ENCODE results near the gene IGFL4. TPM values are rescaled to one million over a fixed set of nuclear protein-coding genes. Genes with fewer than 3 reads are reported as not detected.

IGFL4 gene
- total RNA-seq, 4 donors from 2014 or later, result 1.4 to 10.6 (median 5.5) TPM

- Histone ChIP-seq H3K9me3 (no peaks in the 10 kb centered on the region), H3K27me3 (peaks cover 16% of the 10 kb centered on the region), H3K27ac (no peak overlapping the region), H3K4me3 (no peak overlapping the region), H3K36me3 (no peaks in the 10 kb centered on the region), H3K4me1 (no peaks in the 10 kb centered on the region)
- TF ChIP-seq EP300 (IDR thresholded peaks at IDR 0.05) (no peak), POLR2A (IDR thresholded peaks at IDR 0.05) (no peak), POLR2AphosphoS5 (IDR thresholded peaks at IDR 0.05) (no peak), CTCF (IDR thresholded peaks at IDR 0.05) (no peak)
- 56% methylated on average over 4 of the region's 4 CpGs for WGBS
- no peak for DNase-seq (ENCODE audit: low spot score in 2 of 2)
Observed at GRCh38 chr19:46052896-46053295, 12.1 kb upstream of the IGFL4 start.

- H3K27me3 ChIP-seq, result peaks cover 23% of the 10 kb centered on the region
- no peak overlapping the region for H3K4me3 ChIP-seq
- no peaks in the 10 kb centered on the region for H3K4me1 ChIP-seq
- TF ChIP-seq EP300 (IDR thresholded peaks at IDR 0.05) (no peak), POLR2A (IDR thresholded peaks at IDR 0.05) (no peak)
- H3K36me3 ChIP-seq, result no peaks in the 10 kb centered on the region
- 55% methylated on average over 7 of the region's 7 CpGs for WGBS
- DNase-seq (ENCODE audit: low spot score in 2 of 2), result no peak
- no peaks in the 10 kb centered on the region for H3K9me3 ChIP-seq
- no peak overlapping the region for H3K27ac ChIP-seq
Observed at GRCh38 chr19:46049597-46049996, 8.8 kb upstream of the IGFL4 start.

GRCh38 chr19:46043519-46043918 lies 2.7 kb upstream of the IGFL4 start:
- Histone ChIP-seq H3K27ac (no peak overlapping the region), H3K4me3 (no peak overlapping the region), H3K4me1 (peaks cover 20% of the 10 kb centered on the region), H3K36me3 (no peaks in the 10 kb centered on the region), H3K9me3 (no peaks in the 10 kb centered on the region), H3K27me3 (peaks cover 29% of the 10 kb centered on the region)
- no peak for TF ChIP-seq CTCF (IDR thresholded peaks at IDR 0.05)
- TF ChIP-seq POLR2AphosphoS5 (IDR thresholded peaks at IDR 0.05), result no peak
- TF ChIP-seq EP300 (IDR thresholded peaks at IDR 0.05), result no peak
- TF ChIP-seq POLR2A (IDR thresholded peaks at IDR 0.05), result no peak
- WGBS, result 97% methylated on average over 1 of the region's 1 CpG
- DNase-seq (ENCODE audit: low spot score in 2 of 2), result no peak

DNA sequence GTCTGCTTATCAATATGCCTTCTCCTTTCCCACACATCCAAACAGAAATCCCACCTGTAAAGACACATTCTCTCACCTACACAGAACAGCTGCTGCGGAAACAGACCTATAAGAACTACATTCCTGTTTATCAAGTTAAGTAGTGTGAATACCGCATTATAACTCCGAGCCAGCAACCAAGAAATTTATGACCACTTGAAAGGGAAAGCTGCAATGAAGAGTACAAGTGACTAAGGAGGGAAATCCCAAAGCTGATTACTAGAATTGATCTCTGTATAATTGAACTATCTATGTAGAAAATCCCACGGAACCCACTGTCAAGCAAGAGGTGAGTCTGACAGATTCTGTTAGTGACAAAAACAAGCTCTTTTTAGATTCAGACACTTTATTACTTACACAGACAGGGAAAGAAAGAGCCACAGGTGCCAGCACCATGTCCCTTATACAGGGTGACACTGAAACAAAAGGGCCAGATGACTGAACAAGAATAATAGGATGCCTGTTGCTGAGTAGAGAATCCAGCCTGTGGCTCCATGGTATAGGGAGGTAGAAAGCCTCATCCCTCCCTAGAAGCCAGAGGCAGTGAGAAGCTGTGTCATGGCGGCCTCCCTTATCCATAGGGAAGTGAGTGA lies 1.6 kb upstream of the IGFL4 start:
- peaks cover 29% of the 10 kb centered on the region for H3K27me3 ChIP-seq
- DNase-seq (ENCODE audit: low spot score in 2 of 2), result no peak
- 51% methylated on average over 5 of the region's 5 CpGs for WGBS
- peaks cover 20% of the 10 kb centered on the region for H3K4me1 ChIP-seq
- H3K4me3 ChIP-seq, result no peak overlapping the region
- H3K36me3 ChIP-seq, result no peaks in the 10 kb centered on the region
- no peaks in the 10 kb centered on the region for H3K9me3 ChIP-seq
- H3K27ac ChIP-seq, result no peak overlapping the region
- no peak for TF ChIP-seq POLR2AphosphoS5 (IDR thresholded peaks at IDR 0.05)
- TF ChIP-seq EP300 (IDR thresholded peaks at IDR 0.05), result no peak
- no peak for TF ChIP-seq POLR2A (IDR thresholded peaks at IDR 0.05)
- TF ChIP-seq CTCF (IDR thresholded peaks at IDR 0.05), result no peak

DNA sequence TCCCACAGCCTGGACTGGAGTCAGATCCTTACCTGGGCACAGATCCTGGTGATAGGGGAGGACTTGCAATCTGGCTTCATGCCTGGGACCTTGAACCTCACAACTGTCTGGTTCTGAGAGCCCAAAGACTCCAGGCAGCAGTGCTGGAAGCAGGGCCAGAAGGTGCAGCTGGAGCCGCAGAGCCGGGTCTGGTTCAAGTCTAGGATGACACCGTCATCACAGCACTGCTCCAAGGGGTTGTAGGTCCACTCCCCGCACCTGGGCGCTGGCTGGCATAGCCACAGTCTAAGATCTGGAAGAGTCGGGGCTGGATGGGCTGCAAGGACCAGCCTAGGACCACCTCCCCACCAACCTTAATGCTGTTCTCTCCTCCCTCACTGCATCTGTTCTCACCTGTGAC lies 677 bp downstream of the IGFL4 start:
- H3K27ac ChIP-seq, result no peak overlapping the region
- TF ChIP-seq EP300 (IDR thresholded peaks at IDR 0.05) (no peak), POLR2A (IDR thresholded peaks at IDR 0.05) (no peak), CTCF (IDR thresholded peaks at IDR 0.05) (no peak), POLR2AphosphoS5 (IDR thresholded peaks at IDR 0.05) (no peak)
- H3K36me3 ChIP-seq, result no peaks in the 10 kb centered on the region
- no peak for DNase-seq (ENCODE audit: low spot score in 2 of 2)
- peaks cover 29% of the 10 kb centered on the region for H3K27me3 ChIP-seq
- no peaks in the 10 kb centered on the region for H3K9me3 ChIP-seq
- H3K4me1 ChIP-seq, result peaks cover 20% of the 10 kb centered on the region
- H3K4me3 ChIP-seq, result no peak overlapping the region
- 80% methylated on average over 3 of the region's 6 CpGs for WGBS

DNA sequence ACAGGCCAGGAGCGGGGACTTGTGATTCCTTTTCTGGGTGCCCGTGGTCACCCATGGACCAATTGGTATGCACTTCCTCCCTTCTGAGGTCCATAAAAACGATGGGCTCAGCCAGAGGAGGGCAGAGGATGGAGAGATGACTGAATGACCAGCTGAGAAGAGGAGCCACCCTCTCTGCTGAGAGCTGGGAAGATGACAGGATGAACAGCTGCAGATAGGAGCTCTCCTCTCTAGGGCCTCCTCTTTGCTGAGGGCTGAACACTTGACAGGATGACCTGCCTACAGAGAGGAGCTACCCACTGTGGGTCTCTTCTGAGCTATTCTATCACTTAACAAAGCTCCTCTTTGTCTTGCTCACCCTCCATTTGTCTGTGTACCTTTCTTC lies 4.1 kb downstream of the IGFL4 start:
- no peak for DNase-seq (ENCODE audit: low spot score in 2 of 2)
- H3K36me3 ChIP-seq, result no peaks in the 10 kb centered on the region
- no peak overlapping the region for H3K27ac ChIP-seq
- H3K27me3 ChIP-seq, result peaks cover 21% of the 10 kb centered on the region
- peaks cover 16% of the 10 kb centered on the region for H3K4me1 ChIP-seq
- no peak for TF ChIP-seq EP300 (IDR thresholded peaks at IDR 0.05)
- no peak for TF ChIP-seq POLR2A (IDR thresholded peaks at IDR 0.05)
- TF ChIP-seq CTCF (IDR thresholded peaks at IDR 0.05), result no peak
- no peak for TF ChIP-seq POLR2AphosphoS5 (IDR thresholded peaks at IDR 0.05)
- no peak overlapping the region for H3K4me3 ChIP-seq
- no peaks in the 10 kb centered on the region for H3K9me3 ChIP-seq
- 67% methylated on average over 3 of the region's 3 CpGs for WGBS
